ENCODE data around the gene MAP3K7.

The MAP3K7 gene

GRCh38 chr6:90493332-90493731 lies 93.5 kb downstream of the MAP3K7 start:
- H4K20me1 ChIP-seq (ENCODE audit: control insufficient read depth, insufficient read depth, low read depth, low read length): no peaks in the 10 kb centered on the region
- H3F3A ChIP-seq (ENCODE audit: control insufficient read depth, insufficient read depth): no peaks in the 10 kb centered on the region
- H3K36me3 ChIP-seq (ENCODE audit: control insufficient read depth, low read length): no peaks in the 10 kb centered on the region
- H3K9me3 ChIP-seq (ENCODE audit: control insufficient read depth, insufficient read depth, low read length): no peaks in the 10 kb centered on the region
- TF ChIP-seq EZH2phosphoT487 (IDR thresholded peaks at IDR 0.05; ENCODE audit: borderline replicate concordance, low read length): no peak
- TF ChIP-seq CTCF (IDR thresholded peaks at IDR 0.05; ENCODE audit: low read depth, low read length, poor library complexity, severe bottlenecking): no peak
- H3K4me3 ChIP-seq (ENCODE audit: low read length): no peak overlapping the region
- H3K4me2 ChIP-seq (ENCODE audit: low read length): no peak overlapping the region
- no peaks in the 10 kb centered on the region for H3K79me2 ChIP-seq (ENCODE audit: control insufficient read depth, low read length)
- no peak overlapping the region for H3K27ac ChIP-seq (ENCODE audit: low read depth, low read length)
- no peaks in the 10 kb centered on the region for H3K4me1 ChIP-seq (ENCODE audit: control insufficient read depth, low read length)
- H3K27me3 ChIP-seq (ENCODE audit: control insufficient read depth, low read length): peaks cover 18% of the 10 kb centered on the region; the same call in 1 of the 2 replicates
- H3K9me2 ChIP-seq (replicated peaks; ENCODE audit: control insufficient read depth, low read length): no peaks in the 10 kb centered on the region

- Histone ChIP-seq H3K4me1 (ENCODE audit: control insufficient read depth, low read length) (no peaks in the 10 kb centered on the region), H3K36me3 (ENCODE audit: control insufficient read depth, low read length) (no peaks in the 10 kb centered on the region), H3K9me3 (ENCODE audit: control insufficient read depth, insufficient read depth, low read length) (no peaks in the 10 kb centered on the region), H3K9me2 (replicated peaks; ENCODE audit: control insufficient read depth, low read length) (no peaks in the 10 kb centered on the region), H3F3A (ENCODE audit: control insufficient read depth, insufficient read depth) (no peaks in the 10 kb centered on the region), H3K79me2 (ENCODE audit: control insufficient read depth, low read length) (no peaks in the 10 kb centered on the region), H3K27me3 (ENCODE audit: control insufficient read depth, low read length) (peaks cover 15% of the 10 kb centered on the region; the same call in 1 of the 2 replicates), H3K4me3 (ENCODE audit: low read length) (no peak overlapping the region), H3K4me2 (ENCODE audit: low read length) (no peak overlapping the region), H4K20me1 (ENCODE audit: control insufficient read depth, insufficient read depth, low read depth, low read length) (no peaks in the 10 kb centered on the region), H3K27ac (ENCODE audit: low read depth, low read length) (no peak overlapping the region)
- no peak for TF ChIP-seq EZH2phosphoT487 (IDR thresholded peaks at IDR 0.05; ENCODE audit: borderline replicate concordance, low read length)
These were observed 94.1 kb downstream of the MAP3K7 start for GRCh38 chr6:90492798-90493197.

- no peak overlapping the region for H3K4me2 ChIP-seq (ENCODE audit: low read length)
- no peaks in the 10 kb centered on the region for H3K4me1 ChIP-seq (ENCODE audit: control insufficient read depth, low read length)
- H3F3A ChIP-seq (ENCODE audit: control insufficient read depth, insufficient read depth): no peaks in the 10 kb centered on the region
- no peak for TF ChIP-seq EZH2phosphoT487 (IDR thresholded peaks at IDR 0.05; ENCODE audit: borderline replicate concordance, low read length)
- TF ChIP-seq CTCF (IDR thresholded peaks at IDR 0.05; ENCODE audit: low read depth, low read length, poor library complexity, severe bottlenecking): no peak
- H3K27ac ChIP-seq (ENCODE audit: low read depth, low read length): no peak overlapping the region
- H3K36me3 ChIP-seq (ENCODE audit: control insufficient read depth, low read length): no peaks in the 10 kb centered on the region
- no peaks in the 10 kb centered on the region for H3K9me3 ChIP-seq (ENCODE audit: control insufficient read depth, insufficient read depth, low read length)
- H3K27me3 ChIP-seq (ENCODE audit: control insufficient read depth, low read length): peaks cover 15% of the 10 kb centered on the region; the same call in 1 of the 2 replicates
- H4K20me1 ChIP-seq (ENCODE audit: control insufficient read depth, insufficient read depth, low read depth, low read length): no peaks in the 10 kb centered on the region
- no peak overlapping the region for H3K4me3 ChIP-seq (ENCODE audit: low read length)
- no peaks in the 10 kb centered on the region for H3K9me2 ChIP-seq (replicated peaks; ENCODE audit: control insufficient read depth, low read length)
- no peaks in the 10 kb centered on the region for H3K79me2 ChIP-seq (ENCODE audit: control insufficient read depth, low read length)
These were observed 94.5 kb downstream of the MAP3K7 start for GRCh38 chr6:90492369-90492768.

GRCh38 chr6:90490030-90490716 lies 96.7 kb downstream of the MAP3K7 start:
- H3K4me3 ChIP-seq (ENCODE audit: low read length): no peak overlapping the region
- no peak overlapping the region for H3K27ac ChIP-seq (ENCODE audit: low read depth, low read length)
- H3K4me2 ChIP-seq (ENCODE audit: low read length): no peak overlapping the region
- peaks cover 2% of the 10 kb centered on the region; the same call in 1 of the 2 replicates for H3K9me3 ChIP-seq (ENCODE audit: control insufficient read depth, insufficient read depth, low read length)
- H3K4me1 ChIP-seq (ENCODE audit: control insufficient read depth, low read length): no peaks in the 10 kb centered on the region
- no peaks in the 10 kb centered on the region for H3F3A ChIP-seq (ENCODE audit: control insufficient read depth, insufficient read depth)
- H4K20me1 ChIP-seq (ENCODE audit: control insufficient read depth, insufficient read depth, low read depth, low read length): no peaks in the 10 kb centered on the region
- peaks cover 11% of the 10 kb centered on the region; the same call in 1 of the 2 replicates for H3K27me3 ChIP-seq (ENCODE audit: control insufficient read depth, low read length)
- H3K36me3 ChIP-seq (ENCODE audit: control insufficient read depth, low read length): no peaks in the 10 kb centered on the region
- H3K79me2 ChIP-seq (ENCODE audit: control insufficient read depth, low read length): no peaks in the 10 kb centered on the region
- no peaks in the 10 kb centered on the region for H3K9me2 ChIP-seq (replicated peaks; ENCODE audit: control insufficient read depth, low read length)
- TF ChIP-seq EZH2phosphoT487 (IDR thresholded peaks at IDR 0.05; ENCODE audit: borderline replicate concordance, low read length) (no peak), CTCF (IDR thresholded peaks at IDR 0.05; ENCODE audit: low read depth, low read length, poor library complexity, severe bottlenecking) (no peak)

Measured in DOHH2 (cell line).